ENCODE measurements around the gene TRAPPC14. TPM values are rescaled to one million over a fixed set of nuclear protein-coding genes. Genes with fewer than 3 reads are reported as not detected.

The TRAPPC14 gene
- total and polyA plus RNA-seq, 2 of the 13 experiments (the other 11 are each of a cell fraction or from before 2014, with no cell fraction given), result 4.7 to 9.6 TPM

DNA sequence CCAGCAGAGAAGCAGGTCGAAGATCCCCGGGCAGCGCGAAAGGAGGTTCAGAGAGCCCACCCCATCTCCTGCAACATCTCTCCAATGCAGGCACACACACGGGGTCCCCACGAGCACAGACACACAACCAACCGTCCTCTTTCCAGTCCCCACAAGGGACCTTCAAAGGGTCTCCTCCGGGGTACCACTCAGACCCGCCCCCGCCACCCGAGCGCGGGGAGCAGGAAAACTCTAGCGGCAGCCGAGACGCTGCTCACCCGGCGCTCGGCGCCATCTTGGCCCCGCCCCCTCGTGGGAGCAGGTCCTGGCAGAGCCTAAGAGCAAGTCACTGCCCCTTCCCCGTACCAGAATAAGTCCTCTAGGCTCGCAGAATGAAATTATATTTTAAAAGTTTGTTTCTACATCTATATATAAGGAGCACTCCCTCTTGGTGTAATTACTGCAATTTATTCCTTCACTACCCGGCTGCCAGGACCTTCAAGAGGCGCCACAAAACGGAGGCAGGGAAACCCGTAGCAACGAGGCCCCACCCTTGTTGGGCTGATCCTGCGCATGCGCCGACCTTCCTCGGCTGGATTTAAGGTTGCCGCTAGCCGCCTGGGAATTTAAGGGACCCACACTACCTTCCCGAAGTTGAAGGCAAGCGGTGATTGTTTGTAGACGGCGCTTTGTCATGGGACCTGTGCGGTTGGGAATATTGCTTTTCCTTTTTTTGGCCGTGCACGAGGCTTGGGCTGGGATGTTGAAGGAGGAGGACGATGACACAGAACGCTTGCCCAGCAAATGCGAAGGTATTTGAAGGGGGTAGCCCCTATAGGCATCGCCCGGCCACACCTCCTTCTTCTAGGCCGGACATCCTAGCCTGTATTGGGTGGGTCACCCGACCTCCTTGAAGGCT, 39.2 kb downstream of the TRAPPC14 start, which contains the start of the genes CNPY4 and TAF6 (continued):
- TF ChIP-seq NR1H2 (CRISPR knock-in tag; IDR thresholded peaks at IDR 0.05; ENCODE audit: borderline replicate concordance, low read depth) (no peak), GABPB1 (CRISPR knock-in tag; IDR thresholded peaks at IDR 0.05) (peak; percentile 64; the same call in 1 of the 2 replicates), MAFK (conservative IDR thresholded peaks at IDR 0.05 in 1 of 2, IDR thresholded peaks at IDR 0.05 in 1 of 2; ENCODE audit: low read length in 2 of 2) (no peak), ZIK1 (CRISPR knock-in tag; IDR thresholded peaks at IDR 0.05; ENCODE audit: borderline replicate concordance, low read depth) (no peak), ZKSCAN5 (CRISPR knock-in tag; IDR thresholded peaks at IDR 0.05) (no peak), HOXD1 (CRISPR knock-in tag; IDR thresholded peaks at IDR 0.05) (0 out of 2 replicates have a peak, but pooled peaks have one; percentile 53), NPAS2 (CRISPR knock-in tag; IDR thresholded peaks at IDR 0.05; ENCODE audit: borderline replicate concordance) (no peak), ZNF766 (CRISPR knock-in tag; IDR thresholded peaks at IDR 0.05; ENCODE audit: borderline replicate concordance) (peak; percentile 86; the same call in 1 of the 2 replicates), ZBTB4 (CRISPR knock-in tag; IDR thresholded peaks at IDR 0.05; ENCODE audit: borderline replicate concordance) (no peak), SALL1 (CRISPR knock-in tag; IDR thresholded peaks at IDR 0.05) (peak; percentile 65), TBX3 (IDR thresholded peaks at IDR 0.05; ENCODE audit: borderline replicate concordance) (peak; percentile 40; the same call in 1 of the 2 replicates), SP1 (IDR thresholded peaks at IDR 0.05) (no peak), SP1 (CRISPR knock-in tag; IDR thresholded peaks at IDR 0.05) (peak; percentile 90), MTERF4 (CRISPR knock-in tag; IDR thresholded peaks at IDR 0.05) (no peak), ZNF230 (CRISPR knock-in tag; IDR thresholded peaks at IDR 0.05) (no peak; the same call in 1 of the 2 replicates), ZNF121 (CRISPR knock-in tag; IDR thresholded peaks at IDR 0.05) (no peak), AHR (CRISPR knock-in tag; IDR thresholded peaks at IDR 0.05) (no peak), RNF2 (conservative IDR thresholded peaks at IDR 0.05; ENCODE audit: low read depth) (no peak)
- TF ChIP-seq, protein P1, sequence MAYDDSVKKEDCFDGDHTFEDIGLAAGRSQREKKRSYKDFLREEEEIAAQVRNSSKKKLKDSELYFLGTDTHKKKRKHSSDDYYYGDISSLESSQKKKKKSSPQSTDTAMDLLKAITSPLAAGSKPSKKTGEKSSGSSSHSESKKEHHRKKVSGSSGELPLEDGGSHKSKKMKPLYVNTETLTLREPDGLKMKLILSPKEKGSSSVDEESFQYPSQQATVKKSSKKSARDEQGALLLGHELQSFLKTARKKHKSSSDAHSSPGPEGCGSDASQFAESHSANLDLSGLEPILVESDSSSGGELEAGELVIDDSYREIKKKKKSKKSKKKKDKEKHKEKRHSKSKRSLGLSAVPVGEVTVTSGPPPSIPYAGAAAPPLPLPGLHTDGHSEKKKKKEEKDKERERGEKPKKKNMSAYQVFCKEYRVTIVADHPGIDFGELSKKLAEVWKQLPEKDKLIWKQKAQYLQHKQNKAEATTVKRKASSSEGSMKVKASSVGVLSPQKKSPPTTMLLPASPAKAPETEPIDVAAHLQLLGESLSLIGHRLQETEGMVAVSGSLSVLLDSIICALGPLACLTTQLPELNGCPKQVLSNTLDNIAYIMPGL (CRISPR knock-in tag; IDR thresholded peaks at IDR 0.05; ENCODE audit: borderline replicate concordance in 1 of 2, low read depth in 1 of 2), result peak in 1 of 2 experiments; percentile 41; a peak in 1 of 4 replicates
- TF ChIP-seq, protein P2, sequence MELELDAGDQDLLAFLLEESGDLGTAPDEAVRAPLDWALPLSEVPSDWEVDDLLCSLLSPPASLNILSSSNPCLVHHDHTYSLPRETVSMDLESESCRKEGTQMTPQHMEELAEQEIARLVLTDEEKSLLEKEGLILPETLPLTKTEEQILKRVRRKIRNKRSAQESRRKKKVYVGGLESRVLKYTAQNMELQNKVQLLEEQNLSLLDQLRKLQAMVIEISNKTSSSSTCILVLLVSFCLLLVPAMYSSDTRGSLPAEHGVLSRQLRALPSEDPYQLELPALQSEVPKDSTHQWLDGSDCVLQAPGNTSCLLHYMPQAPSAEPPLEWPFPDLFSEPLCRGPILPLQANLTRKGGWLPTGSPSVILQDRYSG (CRISPR knock-in tag; IDR thresholded peaks at IDR 0.05), result peak; percentile 72

Data from HepG2 (cell line).